Middle frontal gyrus (tissue), 1 donor: ENCODE measurements around the gene PODNL1.
"Not testable (repeated sequence)": the region's sequence is repeated elsewhere in the genome, so short reads cannot be mapped to it uniquely, and the experiment has no call there.

ENCODE experiments used
- DNase-seq: peaks from one replicate; pipeline ENCODE4 v3.0.0-alpha.2; 2015; ENCODE audit warnings: low spot score; ENCODE audit errors: extremely low spot score

PODNL1 gene

GRCh38 chr19:13929956-13930355 is 8.3 kb downstream of the PODNL1 start:
- no peak for DNase-seq

DNA sequence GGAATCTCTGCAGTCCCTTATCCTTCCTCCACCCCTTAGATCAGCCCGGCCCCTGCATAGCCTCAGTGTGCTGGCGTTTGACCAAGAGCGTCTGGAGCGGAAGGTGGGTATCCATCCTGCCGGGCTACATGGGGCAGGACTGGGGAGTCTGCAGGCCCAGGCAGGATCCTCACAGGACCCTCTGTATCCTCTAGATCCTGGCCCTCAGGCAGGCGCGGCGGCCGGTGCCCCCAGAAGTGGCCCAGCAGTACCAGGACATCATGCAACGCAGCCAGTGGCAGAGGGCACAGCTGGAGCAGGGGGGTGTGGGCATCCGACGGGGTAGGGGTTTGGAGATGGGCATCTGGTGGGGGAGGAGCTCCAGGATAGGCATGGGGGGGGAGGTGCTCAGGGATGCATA is 8.9 kb downstream of the PODNL1 start:
- DNase-seq = no peak

DNA sequence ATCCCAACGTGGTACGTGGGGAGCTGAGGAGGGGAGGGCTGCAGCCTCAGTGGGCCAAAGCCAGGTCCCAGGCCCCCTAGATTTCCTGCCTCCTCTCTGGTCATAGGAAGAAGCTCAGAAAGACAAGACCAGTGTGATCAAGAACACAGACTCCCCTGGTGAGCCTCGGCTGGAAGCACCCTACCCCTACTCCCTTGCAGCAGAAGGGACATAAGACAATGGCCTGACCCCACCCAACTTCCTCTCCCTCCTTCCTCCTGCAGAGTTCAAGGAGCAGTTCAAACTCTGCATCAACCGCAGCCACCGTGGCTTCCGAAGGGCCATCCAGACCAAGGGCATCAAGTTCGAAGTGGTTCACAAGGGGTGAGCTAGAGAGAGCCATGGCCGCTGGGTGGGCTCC is 11.5 kb downstream of the PODNL1 start:
- no peak for DNase-seq

- DNase-seq = no peak
These were observed 12.2 kb downstream of the PODNL1 start for GRCh38 chr19:13926010-13926409.

DNA sequence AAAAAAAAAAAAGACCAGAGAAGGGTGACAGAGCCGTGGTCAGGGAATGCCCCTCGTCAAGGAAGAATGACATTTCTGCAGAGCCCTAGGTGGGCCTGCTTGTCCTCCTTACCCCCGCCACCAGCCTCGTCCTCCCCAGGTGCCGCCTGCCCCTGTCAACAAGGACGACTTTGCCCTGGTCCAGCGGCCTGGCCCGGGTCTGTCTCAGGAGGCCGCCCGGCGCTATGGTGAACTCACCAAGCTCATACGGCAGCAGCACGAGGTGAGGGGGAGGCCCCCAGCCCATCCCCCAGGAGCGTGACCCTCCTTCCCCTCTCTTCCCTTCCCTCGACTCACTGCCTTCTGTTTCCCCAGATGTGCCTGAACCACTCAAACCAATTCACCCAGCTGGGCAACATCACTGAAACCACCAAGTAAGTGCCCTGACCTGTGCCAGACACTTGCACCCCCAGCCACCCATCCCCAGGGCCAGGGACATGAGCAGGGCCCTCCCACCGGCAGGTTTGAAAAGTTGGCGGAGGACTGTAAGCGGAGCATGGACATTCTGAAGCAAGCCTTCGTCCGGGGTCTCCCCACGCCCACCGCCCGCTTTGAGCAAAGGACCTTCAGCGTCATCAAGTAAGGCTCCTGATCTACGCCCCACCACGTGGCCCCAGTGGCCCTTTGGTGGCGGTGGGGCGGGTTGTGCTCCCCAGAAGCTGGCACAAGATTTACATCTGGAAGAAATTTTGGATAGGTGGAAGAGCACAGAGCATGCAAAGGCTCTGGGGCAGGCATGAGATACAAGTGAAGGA is 14.8 kb downstream of the PODNL1 start:
- no peak for DNase-seq

DNA sequence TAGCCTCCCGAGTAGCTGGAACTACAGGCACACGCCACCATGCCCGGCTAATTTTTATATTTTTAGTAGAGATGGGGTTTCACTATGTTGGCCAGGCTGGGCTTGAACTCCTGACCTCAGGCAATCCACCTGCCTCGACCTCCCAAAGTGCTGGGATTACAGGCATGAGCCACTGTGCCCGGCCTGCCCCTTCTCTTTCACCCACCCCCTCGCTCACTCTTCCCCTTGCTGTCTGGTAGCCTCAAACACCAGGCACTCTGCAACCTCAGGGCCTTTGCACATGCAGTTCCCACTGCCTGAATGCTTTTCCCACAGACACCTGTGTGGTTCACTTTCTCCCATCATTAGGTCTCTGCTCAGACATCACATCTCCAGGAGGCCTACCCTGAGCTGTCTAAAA is 16.1 kb downstream of the PODNL1 start:
- DNase-seq = not testable (repeated sequence)

- DNase-seq = no peak
These were observed 17.1 kb downstream of the PODNL1 start for GRCh38 chr19:13920940-13921747.

DNA sequence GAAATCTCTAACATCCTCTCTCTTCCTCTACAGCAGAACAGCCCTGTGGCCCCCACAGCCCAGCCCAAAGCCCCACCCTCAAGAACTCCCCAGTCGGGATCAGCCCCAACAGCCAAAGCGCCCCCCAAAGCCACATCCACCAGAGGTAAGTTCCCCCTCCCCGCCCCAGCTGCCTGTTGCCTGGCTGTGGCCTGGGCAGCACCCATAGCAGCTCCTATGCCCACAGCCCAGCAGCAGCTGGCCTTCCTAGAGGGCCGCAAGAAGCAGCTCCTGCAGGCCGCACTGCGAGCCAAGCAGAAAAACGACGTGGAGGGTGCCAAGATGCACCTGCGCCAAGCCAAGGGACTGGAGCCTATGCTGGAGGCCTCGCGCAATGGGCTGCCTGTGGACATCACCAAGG is 17.7 kb downstream of the PODNL1 start:
- no peak for DNase-seq

GRCh38 chr19:13918726-13919411 is 19.3 kb downstream of the PODNL1 start:
- no peak for DNase-seq

GRCh38 chr19:13917888-13918406 is 20.3 kb downstream of the PODNL1 start:
- DNase-seq = no peak

- no peak for DNase-seq
These were observed 23.4 kb downstream of the PODNL1 start for GRCh38 chr19:13914777-13915176.

DNA sequence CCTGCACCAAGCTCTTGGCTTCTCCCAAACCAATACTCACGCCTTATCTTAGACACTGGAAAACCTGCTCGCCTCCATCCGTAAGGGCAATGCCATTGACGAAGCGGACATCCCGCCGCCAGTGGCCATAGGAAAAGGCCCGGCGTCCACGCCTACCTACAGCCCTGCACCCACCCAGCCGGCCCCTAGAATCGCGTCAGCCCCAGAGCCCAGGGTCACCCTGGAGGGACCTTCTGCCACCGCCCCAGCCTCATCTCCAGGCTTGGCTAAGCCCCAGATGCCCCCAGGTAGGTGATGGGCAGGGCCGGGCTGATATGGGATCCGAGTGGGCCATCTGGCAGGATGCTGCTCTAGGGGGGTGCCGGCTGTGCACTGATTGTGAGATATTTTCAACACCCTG is 24.9 kb downstream of the PODNL1 start:
- no peak for DNase-seq

- no peak for DNase-seq
These were observed 28.8 kb downstream of the PODNL1 start for GRCh38 chr19:13909430-13909829.

- no peak for DNase-seq
These were observed 29.5 kb downstream of the PODNL1 start for GRCh38 chr19:13908674-13909073.

DNA sequence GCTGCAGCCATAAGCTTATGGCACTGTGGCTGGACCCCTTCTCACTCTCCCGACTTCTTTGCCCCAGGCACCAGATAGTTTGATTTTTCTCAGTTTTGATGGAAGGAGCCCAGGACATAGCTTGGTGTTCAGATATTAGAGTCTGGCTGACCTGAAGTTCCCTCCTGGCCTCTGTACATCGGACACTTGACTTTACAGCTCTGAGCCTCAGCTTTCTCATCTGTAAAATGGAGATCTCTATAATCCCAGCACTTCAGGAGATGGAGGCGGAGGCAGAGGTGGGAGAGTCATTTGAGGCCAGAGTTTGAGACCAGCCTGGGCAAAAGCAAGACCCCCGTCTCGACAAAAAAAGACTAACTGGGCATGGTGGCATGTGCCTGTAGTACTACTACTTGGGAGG is 31.3 kb downstream of the PODNL1 start:
- no peak for DNase-seq

GRCh38 chr19:13906521-13906904 is 31.7 kb downstream of the PODNL1 start:
- no peak for DNase-seq

- DNase-seq = peak; percentile 86
These were observed 32.3 kb downstream of the PODNL1 start, which contains the start of the genes BRME1 and CC2D1A for GRCh38 chr19:13905634-13906520. BRME1 (minus strand) TSS chr19:13906117; CDS start chr19:13904892, 1,225 bp downstream. CC2D1A (plus strand) TSS chr19:13906201; CDS start chr19:13906442, 241 bp downstream.

GRCh38 chr19:13902993-13903555 is 35.1 kb downstream of the PODNL1 start:
- no peak for DNase-seq

- DNase-seq = no peak
These were observed 38.2 kb downstream of the PODNL1 start for GRCh38 chr19:13899912-13900584.

GRCh38 chr19:13899393-13899792 is 38.8 kb downstream of the PODNL1 start:
- no peak for DNase-seq
